Chondrocyte (in vitro differentiated cells): ENCODE data around the gene RAD51B. TPM values are rescaled to one million over a fixed set of nuclear protein-coding genes. Genes with fewer than 3 reads are reported as not detected.

Source experiments
- DNase-seq: peaks from one replicate; pipeline ENCODE4 v3.0.0; 2021; ENCODE audit warnings: mixed read lengths, low spot score
- H3K27ac Mint-ChIP-seq: one replicate; pipeline ENCODE4 v1.8.0; 2021; ENCODE audit warnings: mild to moderate bottlenecking, moderate library complexity, mixed read lengths; ENCODE audit not compliant: unreplicated experiment
- H3K27me3 Mint-ChIP-seq: 2 replicates; pipeline ENCODE4 v1.8.0; 2021; ENCODE audit warnings: low read depth, mixed read lengths
- H3K36me3 Mint-ChIP-seq: 2 replicates; pipeline ENCODE4 v1.8.0; 2021; ENCODE audit warnings: low read depth, mixed read lengths
- H3K4me1 Mint-ChIP-seq: 2 replicates; pipeline ENCODE4 v1.8.0; 2021; ENCODE audit warnings: low read depth, mild to moderate bottlenecking, mixed read lengths
- H3K4me3 Mint-ChIP-seq: one replicate; pipeline ENCODE4 v1.8.0; 2021; ENCODE audit warnings: mild to moderate bottlenecking, moderate library complexity, mixed read lengths; ENCODE audit not compliant: unreplicated experiment
- H3K9me3 Mint-ChIP-seq: 2 replicates; pipeline ENCODE4 v1.8.0; 2021; ENCODE audit warnings: low read depth, mixed read lengths
- total RNA-seq: library from RNA; stranded (reverse); gene quantifications from 3 replicates; pipeline ENCODE4 v1.2.1, GENCODE V29; 2021
- TF ChIP-seq, protein P1 (sequence below): fragments of 200-600 bp; sonication (generic); IDR thresholded peaks from 2 replicates; pipeline ENCODE4 v1.5.0; 2021; ENCODE audit warnings: antibody characterized with exemption, mild to moderate bottlenecking, moderate library complexity

RAD51B gene
- total RNA-seq, 1 donor from 2014 or later = 8.2 TPM

DNA sequence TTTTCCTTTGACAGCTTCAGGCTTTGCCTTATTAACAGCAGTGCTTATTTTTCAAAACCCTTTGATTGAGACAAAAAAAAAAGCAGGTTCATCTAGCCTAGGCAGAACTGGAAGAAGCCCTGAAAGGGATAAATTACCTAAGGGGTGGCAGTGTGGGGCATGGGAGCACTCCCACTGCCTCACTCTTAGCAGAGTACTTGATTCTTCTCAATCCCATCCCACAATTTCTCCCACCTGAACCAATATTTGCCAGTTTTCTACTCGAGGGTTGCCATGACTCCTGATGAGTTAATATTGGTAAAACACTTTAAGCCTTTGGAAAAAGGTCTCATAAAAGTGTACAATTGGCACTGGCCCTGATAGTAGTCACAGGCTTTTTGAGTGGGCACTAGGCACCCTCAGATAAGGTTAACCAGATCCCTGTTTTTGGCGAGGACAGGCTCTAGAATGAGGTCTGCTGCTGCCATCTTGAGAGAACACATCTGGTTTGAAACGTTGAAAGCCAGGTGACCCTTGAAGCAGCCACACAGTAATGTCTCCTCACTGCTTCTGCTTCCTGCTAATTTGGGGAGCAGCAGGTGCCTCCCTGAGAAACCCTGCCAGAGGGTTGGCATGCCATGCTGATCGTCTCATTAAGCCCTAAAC lies 320.0 kb downstream of the RAD51B start:
- no peak for DNase-seq
- Mint-ChIP-seq H3K36me3 (no peaks in the 10 kb centered on the region), H3K4me3 (no peak overlapping the region), H3K27me3 (no peaks in the 10 kb centered on the region), H3K9me3 (peaks cover 2% of the 10 kb centered on the region), H3K27ac (peak overlapping the region; percentile 97), H3K4me1 (peaks cover 89% of the 10 kb centered on the region)
- TF ChIP-seq, protein P1, sequence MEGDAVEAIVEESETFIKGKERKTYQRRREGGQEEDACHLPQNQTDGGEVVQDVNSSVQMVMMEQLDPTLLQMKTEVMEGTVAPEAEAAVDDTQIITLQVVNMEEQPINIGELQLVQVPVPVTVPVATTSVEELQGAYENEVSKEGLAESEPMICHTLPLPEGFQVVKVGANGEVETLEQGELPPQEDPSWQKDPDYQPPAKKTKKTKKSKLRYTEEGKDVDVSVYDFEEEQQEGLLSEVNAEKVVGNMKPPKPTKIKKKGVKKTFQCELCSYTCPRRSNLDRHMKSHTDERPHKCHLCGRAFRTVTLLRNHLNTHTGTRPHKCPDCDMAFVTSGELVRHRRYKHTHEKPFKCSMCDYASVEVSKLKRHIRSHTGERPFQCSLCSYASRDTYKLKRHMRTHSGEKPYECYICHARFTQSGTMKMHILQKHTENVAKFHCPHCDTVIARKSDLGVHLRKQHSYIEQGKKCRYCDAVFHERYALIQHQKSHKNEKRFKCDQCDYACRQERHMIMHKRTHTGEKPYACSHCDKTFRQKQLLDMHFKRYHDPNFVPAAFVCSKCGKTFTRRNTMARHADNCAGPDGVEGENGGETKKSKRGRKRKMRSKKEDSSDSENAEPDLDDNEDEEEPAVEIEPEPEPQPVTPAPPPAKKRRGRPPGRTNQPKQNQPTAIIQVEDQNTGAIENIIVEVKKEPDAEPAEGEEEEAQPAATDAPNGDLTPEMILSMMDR = no peak

GRCh38 chr14:68140076-68140741 lies 320.6 kb downstream of the RAD51B start:
- Mint-ChIP-seq H3K4me3 (no peak overlapping the region), H3K27ac (peak overlapping the region; percentile 97)

GRCh38 chr14:68140806-68141205 lies 321.2 kb downstream of the RAD51B start:
- Mint-ChIP-seq H3K27ac (peak overlapping the region; percentile 97), H3K4me1 (peaks cover 92% of the 10 kb centered on the region)
- TF ChIP-seq, protein P1 = peak; percentile 8

More at GRCh38 chr14:68140076-68140741, 320.6 kb downstream of the RAD51B start:
- peaks cover 92% of the 10 kb centered on the region for H3K4me1 Mint-ChIP-seq
- TF ChIP-seq, protein P1 = no peak
- H3K36me3 Mint-ChIP-seq = no peaks in the 10 kb centered on the region
- no peaks in the 10 kb centered on the region for H3K27me3 Mint-ChIP-seq
- H3K9me3 Mint-ChIP-seq = peaks cover 2% of the 10 kb centered on the region
- DNase-seq = no peak

GRCh38 chr14:68141281-68142088 lies 321.9 kb downstream of the RAD51B start:
- peaks cover 95% of the 10 kb centered on the region for H3K4me1 Mint-ChIP-seq
- no peaks in the 10 kb centered on the region for H3K27me3 Mint-ChIP-seq
- no peak overlapping the region for H3K4me3 Mint-ChIP-seq
- H3K27ac Mint-ChIP-seq = peak overlapping the region; percentile 97
- no peaks in the 10 kb centered on the region for H3K36me3 Mint-ChIP-seq
- H3K9me3 Mint-ChIP-seq = no peaks in the 10 kb centered on the region
- TF ChIP-seq, protein P1 = no peak
- no peak for DNase-seq

More at GRCh38 chr14:68140806-68141205, 321.2 kb downstream of the RAD51B start:
- H3K9me3 Mint-ChIP-seq = no peaks in the 10 kb centered on the region
- no peaks in the 10 kb centered on the region for H3K36me3 Mint-ChIP-seq
- H3K27me3 Mint-ChIP-seq = no peaks in the 10 kb centered on the region
- DNase-seq = no peak
- no peak overlapping the region for H3K4me3 Mint-ChIP-seq

GRCh38 chr14:68143341-68143841 lies 323.8 kb downstream of the RAD51B start:
- DNase-seq = no peak
- TF ChIP-seq, protein P1 = no peak
- Mint-ChIP-seq H3K36me3 (peaks cover under 1% of the 10 kb centered on the region), H3K27ac (peak overlapping the region; percentile 85), H3K27me3 (no peaks in the 10 kb centered on the region), H3K4me3 (no peak overlapping the region), H3K9me3 (peaks cover 8% of the 10 kb centered on the region), H3K4me1 (peaks cover 95% of the 10 kb centered on the region)
